K562 (cell line): ENCODE measurements around the gene SCAMP3. TPM values are rescaled to one million over a fixed set of nuclear protein-coding genes. Genes with fewer than 3 reads are reported as not detected.

Experiments
- BRD4 ChIP-seq: fragments of 200-600 bp; sonication (generic); IDR thresholded peaks from 2 replicates; pipeline ENCODE4 v1.6.1; 2017; ENCODE audit warnings: inconsistent platforms
- COPS2 ChIP-seq: fragments of 450-650 bp; conservative IDR thresholded peaks from 2 replicates; pipeline ENCODE4 v1.6.1; 2016; ENCODE audit warnings: mild to moderate bottlenecking, moderate library complexity
- CXXC5 ChIP-seq: fragments of 250-450 bp; sonication (Bioruptor Pico); IDR thresholded peaks from 2 replicates; pipeline ENCODE4 v1.8.0; 2022; ENCODE audit warnings: inconsistent platforms, mild to moderate bottlenecking, moderate library complexity
- E2F4 ChIP-seq: sonication (generic); formaldehyde crosslinking; IDR thresholded peaks from 2 replicates; pipeline ENCODE4 v1.8.0; 2022; ENCODE audit warnings: mild to moderate bottlenecking, low read depth, missing genetic modification reagents
- IFI16 ChIP-seq: fragments of 250-450 bp; sonication (Bioruptor Pico); IDR thresholded peaks from 2 replicates; pipeline ENCODE4 v2.1.2; 2022; ENCODE audit warnings: mild to moderate bottlenecking, inconsistent platforms
- MEF2A ChIP-seq: IDR thresholded peaks from 2 replicates; pipeline ENCODE4 v1.6.1; 2011; ENCODE audit warnings: low read depth, mild to moderate bottlenecking, low read length, moderate library complexity; ENCODE audit not compliant: control insufficient read depth
- NR2C2 ChIP-seq, 2 experiments: fragments of 200-800 bp in 1 of 2; sonication (Bioruptor generic) in 1 of 2; sonication (generic) in 1 of 2; formaldehyde crosslinking in 1 of 2; IDR thresholded peaks; 2 replicates each; pipeline versions ENCODE4 v1.6.1 to v1.8.0; 2016 to 2022; ENCODE audit warnings: mild to moderate bottlenecking in 1 of 2, missing compliant biosample characterization in 1 of 2, missing genetic modification characterization in 1 of 2, missing genetic modification reagents in 1 of 2
- PBX2 ChIP-seq, 2 experiments: IDR thresholded peaks in 1 of 2; conservative IDR thresholded peaks in 1 of 2; 2 replicates each; pipeline ENCODE4 v1.6.1; 2016; ENCODE audit warnings: low read depth in 2 of 2, mild to moderate bottlenecking in 1 of 2, missing compliant biosample characterization in 1 of 2, missing genetic modification characterization in 1 of 2, moderate library complexity in 1 of 2
- PHF20 ChIP-seq: fragments of 450-650 bp; IDR thresholded peaks from 2 replicates; pipeline ENCODE4 v1.6.1; 2018; ENCODE audit not compliant: partially characterized antibody
- SMAD2 ChIP-seq: fragments of 150-350 bp; IDR thresholded peaks from 2 replicates; pipeline ENCODE4 v1.6.1; 2014; ENCODE audit warnings: low read depth, mild to moderate bottlenecking, low read length
- SPI1 ChIP-seq: IDR thresholded peaks from 2 replicates; pipeline ENCODE4 v1.6.1; 2011; ENCODE audit warnings: low read depth, low read length, control low read depth, borderline replicate concordance
- TAF15 ChIP-seq: fragments of 200-400 bp; formaldehyde crosslinking; IDR thresholded peaks from 2 replicates; pipeline ENCODE4 v1.6.1; 2017; ENCODE audit warnings: mild to moderate bottlenecking, low read depth, low read length, moderate library complexity
- ZNF175 ChIP-seq: fragments of 200-800 bp; sonication (Bioruptor generic); IDR thresholded peaks from 2 replicates; pipeline ENCODE4 v1.6.1; 2016; ENCODE audit warnings: low read depth, mild to moderate bottlenecking, missing genetic modification characterization, missing compliant biosample characterization
- ZNF699 ChIP-seq: fragments of 250-450 bp; sonication (Bioruptor Pico); IDR thresholded peaks from 2 replicates; pipeline ENCODE4 v1.8.0; 2021; ENCODE audit warnings: mild to moderate bottlenecking, moderate library complexity; ENCODE audit not compliant: insufficient replicate concordance
- polyA plus RNA-seq, 8 experiments: library from polyadenylated mRNA; depleted of rRNA in 4 of 8; stranded (reverse) in 5 of 8; unstranded in 3 of 8; fragments of >200 nt; fragmentation: Nextera tagmentation in 2 of 8; fragmentation: Illumina TruSeq in 1 of 8; extraction: Ambion mirVana in 2 of 8; extraction: Trizol in 1 of 8; gene quantifications; 2 replicates each; pipeline versions ENCODE4 v1.2.1 to v1.2.3, GENCODE V29; 2011 to 2014; ENCODE audit warnings: inconsistent platforms in 1 of 8, missing spikeins in 1 of 8
- total RNA-seq, 7 experiments: library from RNA; depleted of rRNA in 6 of 7; stranded (reverse); fragments of >200 nt in 6 of 7; fragmentation: Illumina TruSeq in 2 of 7; extraction: Trizol in 2 of 7; gene quantifications; 2 replicates each; pipeline versions ENCODE4 v1.2.1 to v1.2.3, GENCODE V29; 2011 to 2021; ENCODE audit warnings: low replicate concordance in 1 of 7
- TF ChIP-seq, protein P1 (sequence below): fragments of 250-450 bp; sonication (Bioruptor Pico); IDR thresholded peaks from 2 replicates; pipeline ENCODE4 v1.9.0; 2021; ENCODE audit warnings: mild to moderate bottlenecking
- TF ChIP-seq, protein P2 (sequence below): IDR thresholded peaks from 2 replicates; pipeline ENCODE4 v1.6.1; 2016; ENCODE audit warnings: missing genetic modification characterization, missing compliant biosample characterization
- TF ChIP-seq, protein P3 (sequence below): sonication (generic); formaldehyde crosslinking; IDR thresholded peaks from 2 replicates; pipeline ENCODE4 v1.8.1; 2023; ENCODE audit warnings: mild to moderate bottlenecking, missing genetic modification reagents

The SCAMP3 gene
- total and polyA plus RNA-seq, 9 of the 15 experiments (the other 6 are each of a cell fraction or from before 2014, with no cell fraction given): 14.2 to 131 (median 86.1) TPM

DNA sequence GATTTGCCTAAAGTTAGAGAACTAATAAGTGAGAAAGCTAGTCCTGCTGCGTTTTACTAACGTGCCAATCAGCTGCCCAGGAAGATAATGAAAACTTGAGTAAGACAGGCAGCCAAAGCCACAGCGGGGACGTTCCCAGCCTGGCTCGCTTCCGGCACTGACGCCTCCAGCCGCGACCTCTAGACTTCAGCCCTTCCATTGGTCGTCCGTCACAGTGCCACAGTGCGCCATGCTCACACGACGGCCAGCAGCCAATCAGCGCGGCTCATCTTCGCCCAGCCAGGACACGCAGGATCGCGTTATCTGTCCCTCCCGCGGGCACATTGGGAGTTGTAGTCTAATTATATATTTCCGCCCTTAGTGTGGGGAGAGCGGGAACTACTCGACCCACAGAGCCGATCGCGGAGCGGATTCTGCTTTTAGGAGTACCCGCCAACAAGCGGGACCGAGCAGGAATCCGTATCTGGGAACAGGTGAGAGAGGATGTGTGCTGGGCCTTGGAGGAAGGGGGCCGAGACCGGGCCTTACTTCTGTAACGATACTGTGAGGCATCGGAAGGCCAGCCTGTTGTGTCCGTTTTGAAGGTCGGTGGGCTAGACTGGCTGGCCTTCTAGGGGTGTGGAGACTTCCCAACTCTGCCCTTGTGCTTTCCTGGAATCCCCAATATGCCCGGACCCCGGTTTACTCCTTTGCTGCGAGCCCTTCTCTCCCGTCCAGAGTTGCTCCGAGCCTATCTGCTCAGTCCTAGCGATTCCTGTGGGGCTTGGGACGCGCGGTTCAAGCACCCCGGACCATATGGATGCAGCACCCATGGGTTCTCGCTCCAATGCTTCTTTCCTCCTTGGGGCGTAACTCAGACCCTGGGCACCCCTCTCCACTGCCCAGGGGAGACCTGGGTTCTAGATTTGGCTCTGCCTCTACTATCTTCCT lies 46.6 kb upstream of the SCAMP3 start, which contains the start of gene FDPS (continued):
- TF ChIP-seq, protein P1, sequence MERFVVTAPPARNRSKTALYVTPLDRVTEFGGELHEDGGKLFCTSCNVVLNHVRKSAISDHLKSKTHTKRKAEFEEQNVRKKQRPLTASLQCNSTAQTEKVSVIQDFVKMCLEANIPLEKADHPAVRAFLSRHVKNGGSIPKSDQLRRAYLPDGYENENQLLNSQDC (CRISPR knock-in tag): 0 out of 2 replicates have a peak, but pooled peaks have one; percentile 35
- TF ChIP-seq SMAD2 (no peak), IFI16 (CRISPR knock-in tag) (no peak), ZNF699 (no peak), E2F4 (no peak), BRD4 (0 out of 2 replicates have a peak, but pooled peaks have one; percentile 29), CXXC5 (CRISPR knock-in tag) (peak; percentile 99), MEF2A (no peak), TAF15 (no peak), SPI1 (no peak), PHF20 (peak; percentile 6), COPS2 (no peak), PBX2 (CRISPR knock-in tag; IDR thresholded peaks at IDR 0.05; ENCODE audit: low read depth) (no peak), PBX2 (tag; conservative IDR thresholded peaks at IDR 0.05; ENCODE audit: low read depth) (peak; percentile 67), ZNF175 (CRISPR knock-in tag) (no peak; the same call in 1 of the 2 replicates), NR2C2 (CRISPR knock-in tag; IDR thresholded peaks at IDR 0.05) (peak; percentile 80), NR2C2 (tag; IDR thresholded peaks at IDR 0.05) (peak; percentile 97)
- TF ChIP-seq, protein P2, sequence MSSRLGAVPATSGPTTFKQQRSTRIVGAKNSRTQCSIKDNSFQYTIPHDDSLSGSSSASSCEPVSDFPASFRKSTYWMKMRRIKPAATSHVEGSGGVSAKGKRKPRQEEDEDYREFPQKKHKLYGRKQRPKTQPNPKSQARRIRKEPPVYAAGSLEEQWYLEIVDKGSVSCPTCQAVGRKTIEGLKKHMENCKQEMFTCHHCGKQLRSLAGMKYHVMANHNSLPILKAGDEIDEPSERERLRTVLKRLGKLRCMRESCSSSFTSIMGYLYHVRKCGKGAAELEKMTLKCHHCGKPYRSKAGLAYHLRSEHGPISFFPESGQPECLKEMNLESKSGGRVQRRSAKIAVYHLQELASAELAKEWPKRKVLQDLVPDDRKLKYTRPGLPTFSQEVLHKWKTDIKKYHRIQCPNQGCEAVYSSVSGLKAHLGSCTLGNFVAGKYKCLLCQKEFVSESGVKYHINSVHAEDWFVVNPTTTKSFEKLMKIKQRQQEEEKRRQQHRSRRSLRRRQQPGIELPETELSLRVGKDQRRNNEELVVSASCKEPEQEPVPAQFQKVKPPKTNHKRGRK: no peak
- TF ChIP-seq, protein P3, sequence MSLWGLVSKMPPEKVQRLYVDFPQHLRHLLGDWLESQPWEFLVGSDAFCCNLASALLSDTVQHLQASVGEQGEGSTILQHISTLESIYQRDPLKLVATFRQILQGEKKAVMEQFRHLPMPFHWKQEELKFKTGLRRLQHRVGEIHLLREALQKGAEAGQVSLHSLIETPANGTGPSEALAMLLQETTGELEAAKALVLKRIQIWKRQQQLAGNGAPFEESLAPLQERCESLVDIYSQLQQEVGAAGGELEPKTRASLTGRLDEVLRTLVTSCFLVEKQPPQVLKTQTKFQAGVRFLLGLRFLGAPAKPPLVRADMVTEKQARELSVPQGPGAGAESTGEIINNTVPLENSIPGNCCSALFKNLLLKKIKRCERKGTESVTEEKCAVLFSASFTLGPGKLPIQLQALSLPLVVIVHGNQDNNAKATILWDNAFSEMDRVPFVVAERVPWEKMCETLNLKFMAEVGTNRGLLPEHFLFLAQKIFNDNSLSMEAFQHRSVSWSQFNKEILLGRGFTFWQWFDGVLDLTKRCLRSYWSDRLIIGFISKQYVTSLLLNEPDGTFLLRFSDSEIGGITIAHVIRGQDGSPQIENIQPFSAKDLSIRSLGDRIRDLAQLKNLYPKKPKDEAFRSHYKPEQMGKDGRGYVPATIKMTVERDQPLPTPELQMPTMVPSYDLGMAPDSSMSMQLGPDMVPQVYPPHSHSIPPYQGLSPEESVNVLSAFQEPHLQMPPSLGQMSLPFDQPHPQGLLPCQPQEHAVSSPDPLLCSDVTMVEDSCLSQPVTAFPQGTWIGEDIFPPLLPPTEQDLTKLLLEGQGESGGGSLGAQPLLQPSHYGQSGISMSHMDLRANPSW (CRISPR knock-in tag): no peak
